Erythroblast (primary cell): ENCODE results near the gene P2RY8.

ENCODE experiments used
- DNase-seq, 2 experiments: peaks; one replicate each; lab custom pipeline; 2025; lab: John Stamatoyannopoulos, UW
- GATA1 ChIP-seq: IDR thresholded peaks from 2 replicates; pipeline ENCODE4 v1.6.1; 2011; ENCODE audit warnings: low read depth, mild to moderate bottlenecking, control low read depth, low read length, moderate library complexity
- POLR2A ChIP-seq: IDR thresholded peaks from 2 replicates; pipeline ENCODE4 v1.6.1; 2011; ENCODE audit warnings: mild to moderate bottlenecking, low read length

Gene P2RY8

GRCh38 chrX:1418901-1419544 is 118.0 kb downstream of the P2RY8 start:
- TF ChIP-seq POLR2A, result no peak
- no peak for TF ChIP-seq GATA1
- no peak for DNase-seq

GRCh38 chrX:1417921-1418771 is 118.8 kb downstream of the P2RY8 start:
- no peak for DNase-seq
- TF ChIP-seq GATA1 (no peak), POLR2A (no peak)

GRCh38 chrX:1416965-1417760 is 119.8 kb downstream of the P2RY8 start:
- DNase-seq, result no peak
- TF ChIP-seq POLR2A (peak; percentile 37), GATA1 (no peak)

- no peak for TF ChIP-seq GATA1
- TF ChIP-seq POLR2A, result peak; percentile 2
- DNase-seq, result no peak
Observed at GRCh38 chrX:1416327-1416784, 120.6 kb downstream of the P2RY8 start.
